HG02885 (cell line): Measurements from ENCODE around the gene REN.

Experiments used
- ATAC-seq: cut with Tn5 transposase; IDR thresholded peaks from one replicate; pipeline ENCODE4 v1.9.1; 2021; ENCODE audit warnings: mild to moderate bottlenecking; ENCODE audit not compliant: unreplicated experiment, poor library complexity

REN gene

DNA sequence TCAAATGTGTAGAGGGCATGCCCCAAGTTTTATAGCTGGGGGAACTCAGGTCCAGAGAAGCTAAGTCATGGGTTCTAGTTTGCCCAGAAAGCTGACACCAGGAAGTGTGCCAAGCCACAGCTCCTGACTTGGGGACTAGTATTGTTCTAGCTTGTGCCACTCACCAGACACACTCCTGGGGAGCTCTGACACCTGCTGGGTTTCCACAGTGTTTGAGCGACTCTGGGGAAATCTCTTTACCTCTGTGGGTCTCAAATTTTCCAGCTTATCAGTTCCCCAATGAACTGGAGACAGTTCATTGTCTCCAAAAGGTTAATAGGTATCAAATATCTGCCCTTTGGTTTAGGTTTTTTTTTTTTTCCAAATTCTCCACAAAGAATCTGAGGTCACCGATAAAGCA lies 25.9 kb upstream of the REN start:
- no peak for ATAC-seq

DNA sequence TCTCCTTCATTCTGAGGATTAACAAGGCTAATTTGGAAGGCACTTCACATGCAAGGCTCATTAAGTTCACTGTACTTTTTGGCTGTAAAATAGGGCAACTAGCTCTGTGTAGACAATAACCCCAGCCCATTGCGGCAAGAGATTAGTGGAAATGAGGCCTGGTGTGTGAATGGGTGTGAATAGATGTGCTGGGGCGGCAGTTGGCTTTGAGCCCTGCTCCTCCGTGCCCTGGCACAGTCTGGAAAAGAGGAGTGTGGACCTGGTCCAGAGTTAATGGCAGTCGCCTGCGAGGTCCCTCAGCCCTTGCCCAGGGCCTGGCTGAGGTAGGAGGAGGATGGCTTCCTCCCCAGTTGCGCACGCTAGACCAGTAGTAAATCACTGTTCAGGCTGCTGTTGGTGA lies 25.3 kb upstream of the REN start:
- ATAC-seq: no peak

DNA sequence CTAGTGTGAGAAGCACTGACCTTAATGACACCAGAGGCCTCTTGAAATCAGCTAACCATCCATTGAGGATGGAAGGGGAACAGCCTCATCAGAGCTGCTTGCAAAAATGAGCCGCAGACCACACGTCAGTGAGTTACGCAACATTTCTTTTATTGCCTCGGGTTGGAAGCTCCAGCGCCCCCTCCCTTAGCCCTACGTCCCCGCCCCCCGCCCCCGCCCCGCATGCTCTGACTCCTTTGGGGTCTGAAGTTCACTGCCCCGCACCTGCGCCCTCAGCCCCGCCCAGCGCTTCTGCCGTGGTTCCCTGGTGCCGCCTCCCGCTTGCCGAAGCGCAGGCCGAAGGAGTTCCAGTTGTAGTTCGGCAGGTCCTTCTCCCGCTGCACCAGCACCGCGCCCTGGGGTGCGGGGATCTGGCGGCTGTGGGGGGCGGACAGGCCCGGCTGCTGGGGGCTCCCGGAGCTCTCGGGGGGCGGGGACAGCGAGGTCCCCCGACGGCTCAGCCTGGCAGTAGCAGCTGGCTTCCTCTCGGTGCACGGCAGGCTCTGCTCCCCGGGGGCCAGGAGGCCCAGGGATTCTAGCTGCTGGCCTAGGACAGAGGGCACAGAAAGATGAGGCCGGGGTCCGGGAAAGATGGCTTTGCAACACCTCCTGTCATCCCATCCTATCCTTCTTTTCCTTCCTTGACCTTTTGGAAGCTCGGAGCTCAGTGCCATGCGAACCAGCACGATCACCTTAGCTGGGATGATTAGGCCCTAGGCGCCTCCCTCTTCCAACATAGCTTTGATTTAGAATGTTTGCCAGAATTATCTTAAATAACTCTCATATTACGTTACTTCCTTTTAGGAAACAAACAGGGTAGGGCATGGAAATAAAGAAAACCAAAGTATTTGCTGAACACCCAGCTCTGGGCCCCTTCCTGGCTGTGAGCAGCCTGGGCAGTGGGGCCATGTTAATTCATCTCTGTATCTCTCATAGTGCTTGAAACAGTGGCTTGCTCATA lies 24.4 kb upstream of the REN start:
- ATAC-seq: no peak

DNA sequence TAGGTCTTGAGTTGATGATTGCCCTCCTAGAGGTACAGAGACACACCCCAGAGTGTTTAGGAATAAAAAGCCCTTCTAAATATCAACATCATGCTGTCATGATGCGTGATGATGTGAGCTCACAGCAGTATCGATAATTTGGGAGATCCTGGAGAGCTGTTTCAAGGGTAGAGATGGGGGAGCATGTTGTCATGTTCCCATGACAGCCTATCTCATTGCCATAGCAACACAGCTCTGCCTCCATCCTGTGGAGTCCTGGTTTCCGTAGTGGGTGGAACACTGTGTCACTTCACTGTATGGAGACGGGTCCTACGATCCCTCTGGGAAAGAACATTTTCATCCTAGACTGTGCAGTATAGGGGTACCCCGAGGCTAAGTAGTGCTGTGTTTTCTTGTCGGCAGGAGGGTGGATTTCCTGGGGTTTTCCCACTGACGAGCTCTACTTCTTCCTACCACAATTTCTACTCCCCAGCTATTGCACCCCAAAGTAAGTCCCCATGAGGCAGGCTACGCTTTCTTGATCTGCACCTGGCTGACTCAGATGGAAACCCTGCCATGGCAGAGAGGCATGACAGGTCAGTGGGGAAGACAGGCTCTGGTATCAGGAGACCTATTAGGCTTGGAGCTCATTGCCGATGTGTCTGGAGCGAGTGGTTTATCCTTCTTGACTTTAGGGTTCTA lies 23.0 kb upstream of the REN start:
- ATAC-seq: no peak

DNA sequence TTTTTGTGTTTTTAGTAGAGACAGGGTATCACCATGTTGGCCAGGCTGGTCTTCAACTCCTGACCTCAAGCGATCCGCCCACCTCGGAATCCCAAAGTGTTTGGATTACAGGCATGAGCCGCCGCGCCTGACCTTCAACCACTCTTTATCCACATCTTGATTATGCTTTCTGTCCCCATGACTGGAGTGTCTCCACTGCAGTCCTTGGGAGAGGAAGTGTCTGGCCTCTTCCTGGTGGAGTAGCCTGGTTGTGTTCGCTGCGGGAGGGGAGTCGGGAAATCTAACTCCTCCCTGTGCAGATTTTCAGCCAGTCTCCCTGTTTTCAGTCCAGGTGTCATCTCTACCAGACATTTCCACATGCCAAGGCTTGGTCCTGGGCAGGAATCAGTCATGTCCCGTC lies 20.5 kb upstream of the REN start:
- ATAC-seq: no peak

DNA sequence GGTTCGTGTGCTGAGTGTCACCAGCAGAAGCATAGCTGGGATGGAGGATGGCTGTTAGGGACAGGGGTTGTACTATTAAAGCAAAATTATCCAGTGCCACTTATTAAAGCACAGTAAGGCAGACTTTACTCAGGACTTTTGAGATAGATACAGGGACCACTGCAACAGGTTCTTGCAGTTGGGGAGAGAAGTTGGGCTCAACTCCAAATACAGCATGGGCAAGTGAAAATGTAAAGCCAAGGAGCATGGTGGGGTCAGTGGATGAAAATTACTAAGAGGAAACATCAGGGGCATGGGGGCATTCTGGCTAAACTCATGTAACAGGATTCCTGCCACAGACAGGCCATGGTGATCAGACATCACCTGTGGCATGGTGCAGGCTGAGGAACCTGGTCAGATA lies 15.0 kb upstream of the REN start:
- no peak for ATAC-seq

DNA sequence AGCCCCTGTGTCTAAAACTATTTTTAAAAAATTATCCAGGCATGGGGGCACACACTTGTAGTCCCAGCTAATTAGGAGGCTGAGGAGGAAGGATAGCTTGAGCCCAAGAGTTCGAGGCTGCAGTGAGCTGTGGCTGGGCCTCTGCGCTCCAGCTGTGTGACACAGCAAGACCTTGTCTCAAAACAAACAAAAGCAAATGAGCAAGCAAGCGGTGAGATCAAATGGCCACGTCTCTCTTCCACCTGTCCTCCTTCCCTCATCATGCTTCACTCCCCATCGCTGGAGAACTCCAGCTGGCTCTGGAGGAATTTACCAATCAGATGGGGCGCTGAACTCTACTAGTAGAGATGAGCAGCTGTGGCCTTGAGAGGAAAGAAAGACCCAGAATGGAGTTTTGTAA lies 14.0 kb upstream of the REN start:
- no peak for ATAC-seq

DNA sequence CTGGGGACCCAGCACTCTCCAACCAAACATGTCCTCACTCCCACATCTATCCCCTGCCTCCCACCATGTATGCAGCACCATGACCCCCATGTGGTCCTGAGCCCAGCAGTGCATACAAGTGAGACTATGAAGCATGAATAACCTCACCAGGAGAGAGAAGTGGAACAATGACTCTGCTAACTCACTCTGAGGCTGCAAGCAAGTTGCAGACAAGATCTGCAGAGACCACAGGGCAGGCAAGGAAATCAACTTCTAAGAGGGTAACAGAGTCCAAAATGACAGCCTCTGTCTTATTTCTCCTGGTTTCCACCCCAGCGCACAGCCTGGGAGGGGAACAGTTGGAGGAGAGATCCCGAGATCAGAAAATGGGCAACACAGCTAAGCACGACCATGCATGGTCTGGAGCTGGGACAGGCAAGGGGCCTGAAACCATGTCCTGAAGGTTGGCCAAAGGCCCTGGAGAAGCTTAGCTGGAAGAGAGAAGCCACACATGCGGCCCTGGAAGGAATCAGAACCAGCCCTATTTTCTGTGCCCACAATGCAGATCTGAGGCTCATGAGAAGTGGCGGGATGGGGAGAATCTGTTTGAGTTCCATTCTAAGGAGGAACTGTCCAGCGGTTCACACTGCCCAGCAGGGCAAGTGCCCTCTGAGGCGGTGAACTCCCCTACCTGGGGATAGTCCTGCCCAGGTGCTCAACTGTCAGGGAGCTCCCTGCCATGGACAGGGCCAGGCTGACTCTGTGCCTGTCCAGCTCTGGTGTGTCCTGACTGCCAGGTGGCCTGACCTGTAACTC lies 12.5 kb upstream of the REN start:
- ATAC-seq: no peak

DNA sequence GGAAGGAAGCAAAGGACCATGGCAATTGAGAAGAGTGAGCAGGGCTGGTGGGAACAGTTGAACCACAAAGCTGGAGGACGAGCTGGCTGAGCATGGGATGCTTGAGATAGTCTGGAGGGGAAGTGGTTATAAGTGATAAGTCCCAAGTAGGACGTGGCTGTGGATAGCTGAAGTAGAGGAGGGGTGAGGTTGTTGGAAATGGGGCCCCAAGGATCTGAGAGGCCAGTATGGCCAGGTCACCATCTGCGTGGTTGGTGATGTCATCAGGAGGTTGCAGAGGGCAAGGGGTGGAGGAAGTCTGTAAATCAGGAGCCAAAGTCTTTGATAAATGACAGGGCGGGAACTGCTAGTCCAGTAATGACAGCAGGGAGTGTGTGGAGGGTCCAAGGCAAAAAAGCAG lies 11.0 kb upstream of the REN start:
- ATAC-seq: no peak

DNA sequence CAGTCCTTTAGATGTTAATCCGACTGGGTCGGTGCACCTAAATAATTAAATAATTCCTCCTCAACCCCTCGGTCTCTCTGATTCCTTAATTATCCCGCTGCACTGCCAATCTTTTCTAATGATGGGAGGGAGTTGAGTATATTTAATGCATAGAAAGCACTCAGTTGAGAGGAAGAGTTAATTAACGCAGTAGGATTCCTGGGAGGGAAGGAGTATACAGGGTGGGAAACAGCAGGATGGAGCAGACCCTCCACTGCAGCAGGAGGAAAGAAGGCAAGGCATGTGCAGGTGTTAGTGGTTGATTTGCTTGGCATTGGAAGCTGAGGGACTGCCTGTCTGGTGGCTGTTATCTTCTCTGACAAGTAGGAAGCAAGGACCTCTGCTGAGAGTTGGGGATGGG lies 9.9 kb upstream of the REN start:
- ATAC-seq: no peak

DNA sequence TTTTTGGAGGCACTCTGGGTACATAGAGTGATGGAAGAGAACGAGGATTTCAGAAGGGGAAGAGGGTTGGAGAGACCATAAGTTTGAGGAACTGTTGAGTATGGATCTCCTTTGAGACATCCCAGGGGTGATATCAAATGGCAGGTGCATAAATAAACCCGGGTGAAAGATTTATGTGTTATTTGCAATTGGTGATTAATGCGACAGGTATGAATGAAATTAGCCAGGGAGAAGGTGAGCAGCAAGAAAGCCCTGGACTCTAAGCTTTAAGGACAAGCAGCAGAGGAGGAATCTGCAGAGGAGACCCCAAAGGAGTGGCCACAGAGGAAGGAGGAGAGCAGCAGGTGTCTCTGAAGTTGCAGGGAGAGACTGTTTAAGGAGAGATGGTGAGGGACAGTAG lies 8.8 kb upstream of the REN start:
- ATAC-seq: no peak

DNA sequence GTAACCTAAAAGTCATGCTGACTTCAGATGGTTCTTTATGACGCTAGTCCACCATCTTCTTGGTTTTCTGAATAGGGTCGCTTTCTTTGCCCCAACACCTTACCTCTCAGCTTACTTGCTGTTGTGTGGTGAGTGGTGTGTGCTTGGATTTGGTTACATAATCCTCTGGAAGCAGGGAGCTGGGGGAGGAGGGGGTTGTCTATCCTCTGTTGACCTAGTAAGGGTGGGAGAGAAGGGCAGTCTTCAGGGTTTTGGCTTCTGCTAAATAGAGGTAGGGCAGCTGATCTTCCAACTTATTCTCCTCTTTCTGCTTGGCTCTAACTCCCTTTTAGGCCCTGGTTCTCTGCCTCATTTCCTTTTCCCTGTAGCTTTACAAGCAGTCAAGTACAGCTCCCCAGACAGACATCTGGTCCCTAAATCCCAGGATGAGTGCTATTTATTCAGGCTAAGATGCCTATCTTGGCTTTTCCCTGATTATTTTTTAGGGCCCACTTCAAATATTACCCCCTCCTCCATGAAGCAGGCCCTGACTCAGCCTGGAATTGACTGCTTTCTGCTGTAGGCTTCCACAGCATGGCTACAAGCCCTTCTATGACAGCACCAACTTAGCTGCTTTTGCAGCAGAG lies 6.4 kb upstream of the REN start:
- no peak for ATAC-seq

DNA sequence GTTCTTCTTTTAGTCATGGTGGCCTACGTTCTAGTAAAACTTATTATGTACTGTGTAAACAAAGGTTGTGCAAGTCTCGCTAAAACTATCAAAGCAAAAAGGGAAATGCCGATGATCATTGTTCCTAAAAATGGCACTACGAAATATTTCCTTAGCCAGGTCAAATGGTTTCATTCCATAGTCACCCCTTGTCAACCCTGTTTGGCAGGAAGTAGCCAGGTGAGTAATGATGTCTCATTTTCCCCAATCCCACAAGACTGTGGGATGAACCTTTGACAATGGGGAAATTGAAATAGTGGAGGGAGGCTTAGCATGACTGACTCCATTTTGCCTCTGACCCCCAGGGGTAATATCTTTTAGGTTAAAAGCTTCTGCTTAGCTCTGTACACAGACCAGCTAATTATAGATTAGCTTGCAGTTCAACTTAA lies 5.6 kb upstream of the REN start:
- no peak for ATAC-seq

DNA sequence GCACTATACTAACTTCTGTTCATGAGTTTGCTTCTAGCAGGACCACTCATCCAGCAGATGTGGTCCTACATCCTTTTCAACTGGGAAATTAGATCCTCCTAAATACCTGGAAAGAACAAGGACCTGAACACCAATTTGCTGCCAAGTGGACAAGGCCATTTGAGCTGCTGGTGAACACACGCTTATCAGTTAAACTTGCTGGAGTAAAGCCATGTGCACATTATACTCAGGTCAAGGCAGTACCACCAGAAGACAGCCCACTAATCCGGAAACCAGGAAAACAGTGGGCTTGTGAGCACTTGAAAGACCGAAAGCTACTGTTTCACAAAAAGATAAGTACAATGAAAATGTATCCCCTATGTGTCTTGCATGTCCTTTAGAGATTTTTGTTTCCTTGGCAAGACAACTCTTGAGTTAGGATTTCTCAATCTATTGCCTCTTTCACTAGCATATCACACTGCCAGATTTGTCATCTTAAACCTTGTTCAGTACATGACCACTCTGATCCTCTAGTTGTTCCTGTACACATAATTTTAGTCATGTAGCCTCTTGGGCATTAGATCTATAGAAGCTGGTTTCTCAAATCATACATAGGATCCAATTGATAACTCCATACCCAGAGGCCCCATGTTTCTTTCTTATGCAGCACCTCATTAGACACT lies 4.5 kb upstream of the REN start:
- no peak for ATAC-seq

DNA sequence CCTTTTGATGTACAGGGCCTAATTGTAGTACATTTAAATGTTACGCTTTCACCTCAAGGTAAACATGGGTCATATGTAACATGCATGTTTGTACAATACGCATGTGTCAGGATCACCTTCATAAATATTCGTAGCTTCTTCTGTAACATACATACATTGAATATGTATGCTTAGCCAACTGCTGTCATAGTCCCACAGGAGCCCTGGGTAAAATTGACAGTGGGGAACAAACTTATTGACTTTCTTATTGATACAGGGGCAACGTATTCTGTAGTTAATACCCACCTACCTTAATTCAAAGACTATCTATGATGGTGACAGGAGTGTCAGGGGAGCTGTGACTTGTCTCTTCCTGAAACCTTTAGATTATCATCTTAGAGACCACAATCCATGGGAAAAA lies 3.7 kb upstream of the REN start:
- ATAC-seq: no peak

DNA sequence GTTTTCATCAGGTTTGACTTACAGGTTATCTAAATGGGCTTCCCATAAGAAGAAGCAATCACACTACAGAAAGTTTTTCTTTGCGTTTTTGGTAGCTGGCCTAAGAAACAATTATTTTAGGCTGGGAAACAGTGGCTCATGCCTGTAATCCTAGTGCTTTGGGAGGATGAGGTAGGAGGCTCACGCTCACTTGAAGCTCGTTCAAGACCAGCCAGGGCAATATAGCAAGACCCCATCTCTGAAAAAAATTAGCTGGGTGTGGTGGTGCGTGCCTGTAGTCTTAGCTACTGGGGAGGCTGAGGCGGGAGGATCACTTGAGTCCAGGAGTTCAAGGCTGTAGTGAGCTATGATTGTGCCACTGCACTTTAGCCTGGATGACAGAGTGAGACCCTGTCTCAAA lies 1.6 kb upstream of the REN start:
- no peak for ATAC-seq

DNA sequence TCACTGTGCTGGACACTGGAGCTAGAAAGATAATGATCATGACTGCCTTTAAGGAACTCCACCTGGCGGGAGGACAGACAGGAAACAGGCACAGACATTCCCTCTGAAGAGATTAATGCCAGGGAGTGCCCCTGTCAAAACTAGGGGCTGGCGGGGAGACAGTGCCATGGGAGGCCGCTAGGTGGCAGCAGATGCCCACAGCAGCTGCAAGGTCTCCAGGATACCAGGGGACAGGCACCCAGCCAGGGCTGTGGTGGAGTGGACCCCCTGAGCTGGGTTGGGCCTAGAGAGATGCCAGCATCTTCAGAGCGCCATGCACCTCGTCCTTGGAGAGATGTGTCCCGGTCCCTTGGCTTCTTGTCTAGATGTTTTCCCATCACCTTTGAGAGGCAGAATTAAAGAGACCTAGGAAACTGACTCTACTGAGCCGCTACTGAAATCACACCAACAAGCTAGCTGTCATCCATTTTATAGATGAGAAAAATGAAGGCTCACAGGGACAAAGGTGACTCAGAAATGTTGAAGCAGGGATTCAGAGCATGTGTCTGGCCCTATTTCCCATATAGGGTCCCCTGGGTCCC lies 3.6 kb downstream of the REN start:
- peak; percentile 63 for ATAC-seq

DNA sequence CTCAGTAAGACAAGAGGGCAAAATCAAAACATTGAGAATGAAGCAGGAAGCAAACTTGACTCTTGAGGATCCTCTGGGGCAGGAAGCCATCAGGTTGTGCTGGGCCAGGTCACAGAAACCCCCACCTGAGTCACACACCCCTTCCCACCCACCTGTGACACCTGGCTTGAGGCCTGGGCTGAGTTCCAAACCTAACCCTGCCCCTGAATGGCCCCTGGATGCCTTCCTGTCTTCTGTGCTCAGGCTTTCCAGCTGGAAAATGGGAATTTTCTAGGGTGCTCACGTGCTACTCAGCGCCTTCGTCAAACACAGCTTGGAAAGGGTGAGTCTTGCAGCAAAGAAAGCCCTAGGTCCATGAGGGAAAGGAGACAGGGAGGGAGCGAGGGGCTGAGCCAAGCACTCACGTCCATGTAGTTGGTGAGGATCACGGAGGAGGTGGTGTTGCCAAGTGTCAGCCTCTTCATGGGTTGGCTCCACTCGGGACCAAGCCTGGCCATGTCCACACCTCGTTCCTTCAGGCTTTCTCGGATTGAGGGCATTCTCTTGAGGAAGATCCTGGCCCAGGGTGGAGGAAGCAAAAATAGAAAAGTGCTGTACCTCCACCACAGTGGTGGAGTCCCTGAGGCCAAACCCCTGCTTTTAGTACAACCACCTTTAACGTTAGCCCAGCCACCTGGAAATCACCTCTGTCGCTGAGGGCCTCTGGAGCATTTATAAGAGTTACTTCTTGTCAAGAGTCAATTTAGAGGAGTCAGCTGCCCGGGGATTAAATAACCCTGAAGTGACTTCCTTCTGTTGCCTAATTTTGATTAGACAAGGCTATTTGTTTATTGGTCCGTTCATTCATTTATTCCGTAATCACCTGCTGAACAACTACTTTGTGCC lies 4.3 kb downstream of the REN start:
- ATAC-seq: no peak

DNA sequence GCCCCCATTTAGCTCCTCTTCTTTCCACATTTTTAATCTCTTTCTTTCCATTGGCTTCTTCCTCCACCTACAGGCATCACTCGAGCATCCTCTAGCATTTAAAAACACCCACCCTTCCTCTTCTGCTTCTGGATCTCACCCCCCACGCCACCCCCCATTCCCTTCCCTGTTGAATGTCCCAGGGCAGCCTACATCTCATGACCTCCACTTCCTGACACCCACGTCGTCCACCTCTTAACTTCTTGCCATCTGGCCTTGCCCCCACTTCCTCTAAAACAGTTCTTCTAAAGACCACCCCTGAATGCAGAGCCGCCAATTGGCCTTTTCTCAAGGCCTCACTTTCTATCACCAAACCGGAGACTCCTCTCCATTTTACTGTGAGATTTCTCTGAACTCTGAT lies 8.2 kb downstream of the REN start:
- no peak for ATAC-seq
